ENCODE results near the gene FAAP20. TPM values are rescaled to one million over a fixed set of nuclear protein-coding genes. Genes with fewer than 3 reads are reported as not detected.

FAAP20 gene, protein sequence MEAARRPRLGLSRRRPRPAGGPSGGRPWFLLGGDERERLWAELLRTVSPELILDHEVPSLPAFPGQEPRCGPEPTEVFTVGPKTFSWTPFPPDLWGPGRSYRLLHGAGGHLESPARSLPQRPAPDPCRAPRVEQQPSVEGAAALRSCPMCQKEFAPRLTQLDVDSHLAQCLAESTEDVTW
- 10 to 100 TPM; 59.1 to 66.9 TPM for total RNA-seq

DNA sequence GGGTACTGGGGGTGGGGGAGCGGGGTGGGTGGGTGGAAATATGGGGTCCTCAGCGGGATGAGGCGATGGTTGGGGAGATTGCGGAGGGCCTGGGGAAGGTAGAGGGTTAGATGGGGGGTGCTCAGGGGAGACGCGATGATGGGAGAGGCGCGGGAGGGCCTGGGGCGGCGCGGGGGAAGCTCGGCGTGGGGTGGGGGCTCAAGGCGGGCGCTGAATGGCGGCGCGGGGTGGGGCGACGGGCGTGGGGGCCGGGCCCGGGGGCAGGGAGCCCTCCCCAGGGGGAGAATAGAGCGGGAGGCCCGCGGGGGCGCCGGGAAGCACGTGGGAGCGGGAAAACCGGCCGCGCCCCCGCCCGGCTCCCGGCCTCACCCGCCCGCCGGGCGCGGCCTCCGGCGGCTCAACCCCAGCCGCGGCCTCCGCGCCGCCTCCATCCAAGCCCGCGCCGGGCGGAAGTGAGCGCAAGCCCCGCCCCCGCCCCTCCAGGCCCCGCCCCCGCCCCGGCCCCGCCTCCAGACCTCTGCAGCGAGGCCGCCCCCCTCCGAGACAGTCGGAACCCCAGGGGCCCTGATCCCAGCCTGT is at the start of gene FAAP20:
TSS of gene FAAP20 (minus strand) at position 454 of the 579 bp plus-strand sequence. CDS start at position 431, 23 bp downstream.
- DNase-seq (ENCODE audit: low spot score in 2 of 2) (no peak), ATAC-seq (peak; percentile 55 to 63)
- Mint-ChIP-seq H3K27ac (peak within 1 kb of the TSS; percentile 84 to 90), H3K36me3 (no peaks in the 10 kb centered on the region), H3K9me3 (no peaks in the 10 kb centered on the region)

DNA sequence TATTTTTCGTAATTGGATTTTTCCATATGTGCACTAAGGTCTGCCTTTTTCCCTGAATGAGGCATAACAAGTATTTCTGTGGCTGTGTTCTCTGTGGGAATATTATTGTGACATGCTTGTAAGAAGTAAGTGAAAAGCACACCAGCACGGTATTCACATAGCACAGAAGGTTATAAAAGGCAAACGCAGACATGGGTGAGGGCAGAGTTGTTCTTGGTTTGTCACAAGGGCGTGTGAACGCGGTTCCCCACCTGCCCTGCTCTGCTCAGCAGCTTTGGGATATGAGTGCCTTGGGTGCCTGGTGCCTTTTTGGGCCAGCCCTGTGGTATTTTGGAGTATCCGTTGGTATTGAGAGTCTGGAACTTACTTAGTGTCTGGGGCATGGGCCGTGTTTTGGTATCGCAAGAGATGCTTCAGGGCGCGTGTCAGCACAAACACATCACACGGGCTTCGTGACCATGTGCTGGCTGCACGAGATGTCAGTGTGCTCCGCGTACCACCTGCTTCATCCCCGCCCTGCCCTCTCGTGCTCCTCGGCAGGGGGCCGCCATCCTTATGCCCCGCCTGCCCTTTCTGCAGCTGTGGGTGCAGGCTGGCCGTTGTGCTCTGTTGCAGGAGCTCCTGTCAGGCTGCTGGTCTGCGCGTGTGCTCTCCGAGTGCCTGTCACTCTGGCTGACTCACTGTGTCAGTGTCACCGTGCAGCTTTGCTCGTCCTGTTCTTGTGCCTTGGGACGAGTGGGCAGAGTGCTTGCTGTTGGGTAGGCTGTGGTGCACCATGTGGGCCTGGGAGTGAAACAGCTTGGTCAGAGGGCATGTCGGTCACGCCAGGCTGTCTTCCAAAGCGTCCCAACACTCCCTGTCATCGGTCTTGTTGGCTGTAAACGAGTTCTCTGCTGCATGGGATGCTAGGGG is 48.5 kb upstream of the FAAP20 start:
- Mint-ChIP-seq H3K9me3 (no peaks in the 10 kb centered on the region), H3K27ac (peak overlapping the region in 1 of 2 donors; percentile 10), H3K36me3 (peaks cover 0 to 25% of the 10 kb centered on the region in 2 donors)
- ATAC-seq: peak; percentile 25 to 46
- DNase-seq (ENCODE audit: low spot score in 2 of 2): no peak

DNA sequence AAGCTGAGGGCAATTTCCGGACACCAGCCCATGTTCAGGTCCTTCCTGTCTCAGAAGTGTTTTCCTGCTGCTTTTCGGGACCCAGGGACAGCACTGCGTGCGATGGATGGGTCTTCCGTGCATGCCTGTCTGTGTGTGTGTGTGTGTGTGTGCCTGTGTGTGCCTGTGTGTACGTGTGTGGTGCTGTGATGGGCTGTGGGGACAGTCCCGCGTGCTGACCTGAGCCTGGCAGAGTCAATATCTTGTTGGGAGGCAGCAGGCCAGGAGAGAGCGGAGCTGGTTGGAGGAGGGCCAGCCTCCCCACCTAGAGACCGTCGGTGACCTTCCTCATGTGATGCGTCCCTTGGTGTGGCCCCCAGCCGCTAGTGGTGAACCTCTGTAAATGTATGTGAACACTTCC is 47.2 kb upstream of the FAAP20 start:
- DNase-seq (ENCODE audit: low spot score in 2 of 2) (no peak), ATAC-seq (no peak)
- Mint-ChIP-seq H3K9me3 (no peaks in the 10 kb centered on the region), H3K36me3 (peaks cover 0 to 25% of the 10 kb centered on the region in 2 donors), H3K27ac (peak overlapping the region; percentile 4 to 10)

DNA sequence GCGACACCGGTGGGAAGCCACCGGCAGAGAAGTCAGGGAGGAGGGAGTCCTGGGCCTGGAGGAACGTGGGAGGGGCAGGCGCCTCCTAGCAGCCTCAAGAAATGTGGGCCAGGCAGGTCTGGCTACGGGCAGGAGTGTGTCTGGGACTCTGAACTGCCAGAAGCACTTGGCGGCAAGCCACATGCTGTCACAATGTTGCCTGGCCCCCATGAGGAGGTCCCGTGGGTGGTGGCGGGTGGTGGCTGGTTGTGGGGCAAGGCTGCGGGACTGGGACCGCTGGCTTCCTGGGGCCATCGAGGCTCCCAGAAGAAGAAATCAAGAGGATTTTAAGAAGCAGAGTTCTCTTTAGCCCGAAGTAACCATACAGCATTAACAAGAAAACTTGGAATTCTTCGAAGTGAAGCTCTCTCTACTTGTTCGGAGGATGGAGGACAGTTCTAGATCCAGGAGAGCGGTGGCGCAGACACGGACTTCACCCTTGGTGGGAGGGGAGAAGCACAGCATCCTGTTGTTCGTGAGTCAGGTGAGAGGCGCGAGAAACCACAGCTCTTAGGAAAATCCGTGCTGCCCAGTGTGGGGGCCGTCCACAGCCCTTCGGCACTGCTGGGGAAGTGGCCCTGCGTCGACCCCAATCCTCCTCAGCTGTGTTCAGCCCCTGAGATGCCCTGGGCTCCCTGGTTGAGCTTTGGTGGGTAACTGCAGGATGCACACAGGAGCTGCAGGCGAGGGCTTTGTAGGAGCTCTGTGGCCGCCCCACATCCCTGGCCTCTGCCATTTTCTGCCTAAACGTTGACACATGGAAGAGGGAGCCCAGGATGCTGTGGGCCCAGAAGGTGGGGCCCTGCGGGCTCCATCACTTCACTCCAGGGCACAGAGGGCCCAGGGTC is 45.9 kb upstream of the FAAP20 start:
- ATAC-seq (peak; percentile 46 to 71), DNase-seq (ENCODE audit: low spot score in 2 of 2) (no peak)
- Mint-ChIP-seq H3K36me3 (peaks cover 0 to 25% of the 10 kb centered on the region in 2 donors), H3K27ac (peak overlapping the region; percentile 92 to 94), H3K9me3 (no peaks in the 10 kb centered on the region)

DNA sequence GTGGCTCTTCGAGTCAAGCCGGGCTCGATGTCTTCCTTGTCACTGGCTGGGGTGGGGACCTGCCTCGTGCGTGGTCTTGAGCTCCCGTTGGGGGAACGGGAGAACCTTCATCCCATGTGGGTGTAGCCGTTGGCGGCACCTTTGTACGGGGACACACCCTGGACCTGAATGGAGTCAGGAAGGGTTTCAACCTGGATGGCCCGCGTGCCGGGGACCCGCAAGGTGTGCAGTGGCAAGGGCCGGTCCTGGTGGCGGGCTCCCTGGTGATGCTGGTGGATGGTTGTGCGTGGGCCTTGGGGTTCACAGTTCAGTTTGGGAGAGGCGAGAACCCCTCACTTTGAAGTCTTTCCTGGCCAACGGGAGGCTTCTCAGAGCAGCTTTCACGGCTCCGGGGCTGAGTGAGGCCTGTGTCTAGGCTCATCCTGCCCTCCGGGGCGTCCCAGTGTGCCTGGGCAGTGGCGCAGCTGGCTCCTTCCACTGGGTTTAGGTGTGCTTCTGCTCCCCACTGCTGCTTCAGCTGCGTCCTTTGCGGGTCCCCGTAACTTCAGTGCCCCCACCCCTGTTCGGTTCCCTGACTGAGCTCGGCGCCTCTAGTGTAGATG is 44.9 kb upstream of the FAAP20 start:
- ATAC-seq: no peak
- peak overlapping the region; percentile 92 to 94 for H3K27ac Mint-ChIP-seq
- peaks cover 0 to 25% of the 10 kb centered on the region in 2 donors for H3K36me3 Mint-ChIP-seq
- no peaks in the 10 kb centered on the region for H3K9me3 Mint-ChIP-seq
- DNase-seq (ENCODE audit: low spot score in 2 of 2): no peak

DNA sequence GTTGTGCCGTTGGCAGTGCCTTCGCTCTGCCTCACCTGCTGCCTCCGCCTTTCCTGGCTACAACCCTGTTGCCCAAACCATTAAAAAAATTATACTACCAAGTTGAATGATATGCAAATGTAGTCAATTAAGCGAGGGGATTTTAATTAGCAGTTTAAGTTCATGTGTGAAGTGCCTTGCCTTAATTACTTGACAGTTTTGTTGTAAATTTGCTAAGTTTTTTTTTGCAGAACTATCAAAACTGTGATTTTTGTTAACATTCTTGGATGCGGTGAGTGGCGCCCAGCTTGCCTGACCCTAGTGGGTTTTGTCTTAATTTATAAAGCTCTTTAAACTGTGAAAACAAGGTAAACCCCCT is 44.4 kb upstream of the FAAP20 start:
- Mint-ChIP-seq H3K27ac (peak overlapping the region; percentile 65 to 92), H3K36me3 (peaks cover 0 to 25% of the 10 kb centered on the region in 2 donors), H3K9me3 (no peaks in the 10 kb centered on the region)
- no peak for DNase-seq (ENCODE audit: low spot score in 2 of 2)
- ATAC-seq: no peak

DNA sequence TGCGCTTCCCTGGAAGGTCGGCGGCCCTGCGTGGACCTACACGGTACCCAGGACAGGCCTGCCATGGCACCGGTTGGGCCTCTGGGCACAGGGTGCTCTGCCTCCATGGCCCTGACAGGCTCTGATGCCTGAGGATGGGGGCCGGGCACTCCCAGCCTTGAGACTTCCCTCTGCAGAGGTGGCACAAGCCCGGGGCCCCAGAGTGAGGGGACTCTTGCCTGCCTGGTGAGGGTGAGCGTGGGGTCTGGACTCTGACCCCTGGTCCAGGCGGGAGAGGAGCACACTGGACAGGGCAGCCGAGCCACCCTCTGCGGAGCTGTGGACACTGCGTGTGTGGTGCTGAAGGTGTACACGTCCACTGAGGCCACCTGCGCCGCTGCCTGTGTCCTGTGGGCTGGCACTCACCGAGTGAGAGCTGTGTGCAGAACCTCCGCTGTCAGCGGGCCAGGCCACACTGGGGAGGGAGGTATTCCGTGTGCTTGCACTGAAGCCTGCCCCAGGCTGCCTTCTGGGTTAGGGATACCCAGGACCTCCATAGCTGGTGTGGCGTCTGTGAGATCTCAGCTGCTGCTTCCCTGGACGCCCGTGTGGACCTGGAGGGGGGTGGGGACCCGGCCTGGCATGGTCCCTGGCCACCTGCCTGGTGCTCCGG is 43.9 kb upstream of the FAAP20 start:
- Mint-ChIP-seq H3K36me3 (peaks cover 0 to 20% of the 10 kb centered on the region in 2 donors), H3K9me3 (no peaks in the 10 kb centered on the region), H3K27ac (peak overlapping the region in 1 of 2 donors; percentile 92)
- ATAC-seq: no peak
- no peak for DNase-seq (ENCODE audit: low spot score in 2 of 2)

DNA sequence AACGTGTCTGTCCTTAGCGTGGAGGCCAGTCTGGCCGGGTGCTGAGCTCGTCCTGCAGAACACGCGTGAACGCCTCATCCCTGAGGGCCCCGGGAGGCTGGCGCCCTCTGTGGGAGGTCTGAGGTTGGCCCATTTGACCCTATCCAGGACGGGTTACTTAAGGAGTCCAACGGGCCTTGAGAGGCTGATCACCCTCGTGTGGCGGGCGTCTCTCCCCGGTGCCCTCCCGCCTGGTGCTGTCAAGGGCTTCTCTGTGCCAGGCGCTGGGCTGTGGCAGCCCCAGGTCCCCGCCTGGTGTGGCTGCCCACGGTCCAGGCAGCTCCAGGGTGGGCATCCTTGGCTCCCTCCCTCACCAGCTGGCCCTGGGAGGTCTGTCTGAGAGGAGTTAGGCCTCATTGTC is 43.2 kb upstream of the FAAP20 start:
- no peak for ATAC-seq
- Mint-ChIP-seq H3K27ac (peak overlapping the region; percentile 79 to 88), H3K36me3 (peaks cover 0 to 17% of the 10 kb centered on the region in 2 donors), H3K9me3 (no peaks in the 10 kb centered on the region)
- DNase-seq (ENCODE audit: low spot score in 2 of 2): no peak

DNA sequence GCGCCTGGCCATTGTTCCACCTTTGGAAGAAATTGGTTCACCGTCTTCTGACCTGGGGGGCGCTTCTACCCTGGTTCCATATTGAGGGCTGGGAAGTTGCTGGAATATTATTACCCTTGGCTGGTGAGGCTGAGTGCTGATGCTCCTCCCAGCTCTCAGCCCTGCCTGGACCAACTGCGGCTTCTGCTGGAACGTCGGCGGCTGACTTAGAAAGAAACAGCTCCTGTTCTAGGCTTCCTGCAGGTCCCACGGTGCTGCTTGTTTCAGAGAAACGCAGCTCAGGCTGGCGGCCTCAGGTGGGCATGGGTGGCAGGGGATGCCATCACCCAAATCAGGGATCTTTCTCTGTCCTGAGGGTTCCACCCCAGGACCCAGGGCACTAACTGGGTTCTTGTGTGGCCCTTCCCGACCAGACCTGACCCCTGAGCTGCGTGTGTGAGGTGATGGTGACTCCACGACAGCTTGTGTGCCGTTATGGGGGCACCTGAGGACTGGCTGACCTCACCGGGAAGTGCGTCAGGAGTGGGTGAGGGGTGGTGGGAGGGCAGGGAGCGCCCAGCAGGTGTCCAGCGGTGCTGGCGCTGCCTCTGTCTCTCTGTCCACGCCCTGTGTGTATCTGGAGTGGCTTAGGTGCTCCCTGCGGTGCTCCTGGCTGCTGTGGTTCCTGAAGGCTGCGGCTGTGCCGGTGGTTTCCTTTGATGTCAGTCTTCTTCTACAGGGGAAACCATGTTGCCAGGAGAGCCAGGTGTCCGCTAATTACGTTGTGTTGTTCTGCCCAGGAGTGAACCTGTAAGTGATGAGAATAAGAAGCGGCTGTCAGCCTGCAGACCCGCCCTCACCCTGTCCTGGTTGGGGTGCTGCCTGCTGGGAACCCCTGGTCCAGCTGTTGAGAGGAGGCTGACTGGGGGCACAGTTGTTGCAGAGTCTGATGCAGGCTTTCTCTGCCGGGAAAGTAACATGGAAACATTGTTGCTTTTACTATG is 42.4 kb upstream of the FAAP20 start:
- Mint-ChIP-seq H3K9me3 (no peaks in the 10 kb centered on the region), H3K27ac (peak overlapping the region; percentile 79 to 88), H3K36me3 (peaks cover 3 to 20% of the 10 kb centered on the region in 2 donors)
- DNase-seq (ENCODE audit: low spot score in 2 of 2): no peak
- ATAC-seq: peak; percentile 1 to 52

DNA sequence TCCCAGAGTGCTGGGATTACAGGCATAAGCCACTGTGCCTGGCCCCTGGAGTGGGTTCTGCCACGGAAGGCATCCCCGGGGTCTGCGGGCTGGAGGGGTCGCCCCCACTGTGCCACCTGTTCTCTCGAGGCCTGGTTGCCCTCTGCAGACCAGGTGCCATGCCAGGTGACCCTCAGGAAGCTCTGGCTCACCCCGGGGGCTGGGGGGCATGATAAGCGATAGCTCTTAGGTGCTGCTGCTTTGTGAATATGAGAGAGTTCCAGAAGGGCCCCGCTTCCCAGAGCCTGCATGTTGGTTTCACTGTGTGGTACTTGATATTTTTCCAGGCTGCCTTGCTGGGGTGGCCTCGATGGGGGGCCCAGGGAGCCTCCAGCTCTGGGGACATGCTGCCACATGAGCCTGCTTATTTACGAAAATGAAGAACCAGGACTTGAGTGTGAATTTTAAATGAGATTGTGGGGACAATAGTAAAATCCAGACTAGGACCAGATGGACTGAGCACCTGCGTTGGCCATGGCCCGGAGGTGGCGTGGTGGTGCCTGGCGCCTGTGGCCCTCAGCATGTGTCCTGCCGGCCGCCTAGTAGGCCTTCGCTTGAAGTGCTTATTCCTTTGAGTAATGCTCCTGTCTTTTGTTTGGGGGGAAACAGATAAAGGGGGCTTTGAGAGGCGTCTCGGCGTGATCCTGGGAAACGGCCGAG is 40.9 kb upstream of the FAAP20 start:
- H3K27ac Mint-ChIP-seq: peak overlapping the region; percentile 79 to 92
- no peaks in the 10 kb centered on the region for H3K9me3 Mint-ChIP-seq
- no peak for DNase-seq (ENCODE audit: low spot score in 2 of 2)
- peaks cover 17 to 31% of the 10 kb centered on the region in 2 donors for H3K36me3 Mint-ChIP-seq
- ATAC-seq: no peak

DNA sequence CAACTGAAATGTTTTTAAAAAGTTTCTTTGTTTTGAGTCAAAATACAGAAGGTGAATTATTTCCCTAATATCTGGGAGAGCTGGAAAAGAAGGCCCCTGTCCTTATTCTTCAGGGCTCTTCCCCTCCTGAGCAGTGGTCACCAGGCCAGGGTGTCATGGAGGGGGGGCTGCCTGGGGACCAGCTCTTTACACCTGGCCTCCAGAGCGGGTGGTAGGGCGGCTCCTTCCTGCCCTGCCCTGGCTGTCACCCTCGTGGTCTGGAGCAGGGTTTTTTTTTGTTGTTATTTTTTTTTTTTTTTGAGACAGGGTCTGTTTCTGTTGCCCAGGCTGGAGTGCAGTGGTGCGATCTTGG is 40.2 kb upstream of the FAAP20 start:
- DNase-seq (ENCODE audit: low spot score in 2 of 2) (no peak), ATAC-seq (no peak)
- Mint-ChIP-seq H3K27ac (peak overlapping the region; percentile 79 to 92), H3K36me3 (peaks cover 23 to 30% of the 10 kb centered on the region in 2 donors), H3K9me3 (no peaks in the 10 kb centered on the region)

DNA sequence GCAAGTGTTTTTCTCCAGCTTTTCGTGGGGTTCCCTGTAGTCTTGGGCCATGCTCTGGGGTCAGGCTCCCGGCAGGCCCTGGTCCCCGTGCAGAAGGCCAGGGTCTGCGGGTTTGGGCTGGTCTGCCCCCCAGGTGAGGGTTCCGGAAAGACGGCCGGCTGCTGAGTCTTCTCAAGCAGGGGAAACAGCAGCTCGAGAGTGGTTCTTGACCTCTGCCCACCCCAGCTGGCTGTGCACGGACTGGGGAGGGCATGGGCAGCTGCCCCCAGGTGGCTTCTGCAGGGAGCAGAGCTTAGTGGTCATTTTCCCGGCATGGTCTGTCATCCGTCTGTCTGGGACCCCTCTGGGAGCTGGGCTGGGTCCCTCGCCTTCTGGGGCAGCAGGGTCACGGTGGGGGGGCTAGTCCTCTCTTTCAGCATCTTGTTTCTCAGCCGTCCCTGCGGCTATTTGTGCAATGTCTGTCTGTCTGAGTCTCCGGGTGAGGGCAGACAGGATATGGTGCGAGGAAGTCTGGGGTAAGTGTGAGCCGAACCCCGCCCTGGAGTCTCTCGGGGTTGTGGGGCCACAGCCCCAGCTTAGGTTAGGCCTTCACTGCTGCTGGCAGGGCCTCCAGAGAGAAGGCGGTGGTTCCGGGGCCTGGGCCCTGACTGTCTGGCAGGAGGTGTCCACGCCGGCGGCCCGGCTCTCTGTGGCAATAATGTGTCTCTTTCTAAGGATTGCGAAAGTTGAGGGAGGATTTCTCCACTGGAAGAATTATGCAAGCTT is 39.6 kb upstream of the FAAP20 start:
- ATAC-seq (peak; percentile 48 to 51), DNase-seq (ENCODE audit: low spot score in 2 of 2) (peak in 1 of 2 donors; percentile 65)
- Mint-ChIP-seq H3K9me3 (no peaks in the 10 kb centered on the region), H3K27ac (peak overlapping the region; percentile 79 to 92), H3K36me3 (peaks cover 29 to 30% of the 10 kb centered on the region in 2 donors)

DNA sequence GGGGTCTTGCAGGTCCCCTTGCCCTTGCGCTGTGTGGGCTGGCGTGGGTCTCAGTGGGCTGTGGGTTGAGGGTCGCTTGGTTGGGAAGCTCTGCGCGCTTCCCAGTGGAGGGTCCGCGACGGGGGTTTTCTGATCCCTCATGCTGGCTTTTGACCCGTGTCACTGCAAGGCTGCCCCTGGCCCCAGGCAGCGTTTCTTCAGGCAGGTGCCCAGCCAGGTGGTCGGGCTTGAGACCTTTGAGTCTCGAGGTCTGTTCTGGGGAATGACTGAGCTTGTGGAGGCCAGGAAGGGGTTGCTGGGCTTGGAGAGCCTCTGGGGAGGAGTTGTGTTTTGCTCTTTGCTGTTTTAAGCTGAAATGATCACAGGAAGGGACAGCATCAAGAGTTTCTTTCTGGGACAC is 38.9 kb upstream of the FAAP20 start:
- ATAC-seq (no peak), DNase-seq (ENCODE audit: low spot score in 2 of 2) (no peak)
- peaks cover 32 to 34% of the 10 kb centered on the region in 2 donors for H3K36me3 Mint-ChIP-seq
- peak overlapping the region; percentile 60 to 79 for H3K27ac Mint-ChIP-seq
- H3K9me3 Mint-ChIP-seq: no peaks in the 10 kb centered on the region
